ENCODE measurements around the gene IFI27L2.
"Not testable (repeated sequence)": the region's sequence is repeated elsewhere in the genome, so short reads cannot be mapped to it uniquely, and the experiment has no call there.

IFI27L2 gene

GRCh38 chr14:94158239-94158883 is 29.0 kb upstream of the IFI27L2 start:
- H3K27ac Mint-ChIP-seq: no peak overlapping the region
- H3K27me3 Mint-ChIP-seq (ENCODE audit: low read depth): peaks cover 14% of the 10 kb centered on the region
- H3K4me1 Mint-ChIP-seq: peaks cover 18% of the 10 kb centered on the region
- no peak overlapping the region for H3K4me3 Mint-ChIP-seq
- no peaks in the 10 kb centered on the region for H3K36me3 Mint-ChIP-seq (ENCODE audit: low read depth)
- TF ChIP-seq CTCF (IDR thresholded peaks at IDR 0.05; ENCODE audit: unreplicated experiment in 3 of 3): no peak
- H3K9me3 Mint-ChIP-seq: peaks cover 6% of the 10 kb centered on the region

GRCh38 chr14:94157197-94157596 is 27.8 kb upstream of the IFI27L2 start:
- Mint-ChIP-seq H3K4me1 (peaks cover 12% of the 10 kb centered on the region), H3K27ac (no peak overlapping the region), H3K4me3 (no peak overlapping the region), H3K36me3 (ENCODE audit: low read depth) (no peaks in the 10 kb centered on the region), H3K27me3 (ENCODE audit: low read depth) (peaks cover 18% of the 10 kb centered on the region), H3K9me3 (peaks cover 6% of the 10 kb centered on the region)
- no peak for TF ChIP-seq CTCF (IDR thresholded peaks at IDR 0.05; ENCODE audit: unreplicated experiment in 3 of 3)

- not testable (repeated sequence) for H3K27ac Mint-ChIP-seq; H3K4me1 Mint-ChIP-seq; H3K9me3 Mint-ChIP-seq; H3K4me3 Mint-ChIP-seq; H3K36me3 Mint-ChIP-seq (ENCODE audit: low read depth)
- H3K27me3 Mint-ChIP-seq (ENCODE audit: low read depth): peaks cover 23% of the 10 kb centered on the region
Measured at GRCh38 chr14:94156143-94156542, 26.7 kb upstream of the IFI27L2 start.

- TF ChIP-seq CTCF (IDR thresholded peaks at IDR 0.05; ENCODE audit: unreplicated experiment in 3 of 3): no peak
- Mint-ChIP-seq H3K27ac (no peak overlapping the region), H3K4me1 (no peaks in the 10 kb centered on the region), H3K27me3 (ENCODE audit: low read depth) (peaks cover 26% of the 10 kb centered on the region), H3K9me3 (peaks cover 12% of the 10 kb centered on the region), H3K4me3 (no peak overlapping the region), H3K36me3 (ENCODE audit: low read depth) (no peaks in the 10 kb centered on the region)
Measured at GRCh38 chr14:94153750-94154342, 24.4 kb upstream of the IFI27L2 start.

- no peak for TF ChIP-seq CTCF (IDR thresholded peaks at IDR 0.05; ENCODE audit: unreplicated experiment in 3 of 3)
- no peak overlapping the region for H3K4me3 Mint-ChIP-seq
- no peaks in the 10 kb centered on the region for H3K36me3 Mint-ChIP-seq (ENCODE audit: low read depth)
- no peaks in the 10 kb centered on the region for H3K4me1 Mint-ChIP-seq
- peaks cover 12% of the 10 kb centered on the region for H3K9me3 Mint-ChIP-seq
- H3K27ac Mint-ChIP-seq: no peak overlapping the region
- H3K27me3 Mint-ChIP-seq (ENCODE audit: low read depth): peaks cover 28% of the 10 kb centered on the region
Measured at GRCh38 chr14:94152676-94153075, 23.3 kb upstream of the IFI27L2 start.

- Mint-ChIP-seq H3K27me3 (ENCODE audit: low read depth) (peaks cover 21% of the 10 kb centered on the region), H3K4me1 (no peaks in the 10 kb centered on the region), H3K27ac (no peak overlapping the region), H3K36me3 (ENCODE audit: low read depth) (no peaks in the 10 kb centered on the region), H3K4me3 (no peak overlapping the region), H3K9me3 (peaks cover 5% of the 10 kb centered on the region)
- no peak for TF ChIP-seq CTCF (IDR thresholded peaks at IDR 0.05; ENCODE audit: unreplicated experiment in 3 of 3)
Measured at GRCh38 chr14:94145902-94146527, 16.6 kb upstream of the IFI27L2 start.

Measured in nephron (organoid).